Neuronal stem cell (in vitro differentiated cells): Measurements from ENCODE around the gene TACC2.

ENCODE experiments used
- DNase-seq: peaks from one replicate; pipeline ENCODE4 v3.0.0-alpha.2; 2013; ENCODE audit warnings: low spot score
- H2AFZ ChIP-seq: one replicate; pipeline ENCODE4 v1.6.1; 2013; ENCODE audit warnings: mild to moderate bottlenecking, low read length, inconsistent platforms
- H2AK5ac ChIP-seq: 2 replicates; pipeline ENCODE4 v1.6.1; 2013; ENCODE audit warnings: low read depth, mild to moderate bottlenecking, inconsistent platforms, low read length, moderate library complexity, mixed read lengths
- H2BK120ac ChIP-seq: 2 replicates; pipeline ENCODE4 v1.6.1; 2013; ENCODE audit warnings: low read depth, mild to moderate bottlenecking, inconsistent platforms, low read length, moderate library complexity, mixed read lengths
- H2BK12ac ChIP-seq: one replicate; pipeline ENCODE4 v1.6.1; 2013; ENCODE audit warnings: low read length, inconsistent platforms
- H2BK15ac ChIP-seq: 2 replicates; pipeline ENCODE4 v1.6.1; 2013; ENCODE audit warnings: mild to moderate bottlenecking, low read length, inconsistent platforms, mixed read lengths
- H2BK5ac ChIP-seq: one replicate; pipeline ENCODE4 v1.6.1; 2013; ENCODE audit warnings: inconsistent platforms, mild to moderate bottlenecking, low read length, moderate library complexity
- H3K14ac ChIP-seq: one replicate; pipeline ENCODE4 v1.6.1; 2013; ENCODE audit warnings: low read length, inconsistent platforms
- H3K18ac ChIP-seq: 2 replicates; pipeline ENCODE4 v1.6.1; 2013; ENCODE audit warnings: low read length, inconsistent platforms
- H3K23ac ChIP-seq: 2 replicates; pipeline ENCODE4 v1.6.1; 2013; ENCODE audit warnings: low read depth, mild to moderate bottlenecking, mixed read lengths, low read length, inconsistent platforms; ENCODE audit not compliant: poor library complexity
- H3K27ac ChIP-seq: replicated peaks from 3 replicates; pipeline ENCODE4 v1.5.1; 2013; ENCODE audit warnings: low read length, inconsistent platforms
- H3K27me3 ChIP-seq, 3 experiments: 2 replicates each; pipeline ENCODE4 v1.6.1; 2013; ENCODE audit warnings: low read length in 3 of 3, mild to moderate bottlenecking in 2 of 3, inconsistent platforms in 1 of 3, low read depth in 1 of 3, mixed read lengths in 1 of 3, moderate library complexity in 1 of 3; ENCODE audit not compliant: control insufficient read depth in 3 of 3, insufficient read depth in 3 of 3
- H3K36me3 ChIP-seq, 2 donors: replicated peaks in 1 of 2; 2 replicates each; pipeline ENCODE4 v1.6.1; 2013; ENCODE audit warnings: low read length in 2 of 2; ENCODE audit not compliant: control insufficient read depth in 2 of 2, insufficient read depth in 2 of 2
- H3K4ac ChIP-seq: 2 replicates; pipeline ENCODE4 v1.6.1; 2013; ENCODE audit warnings: inconsistent platforms, mild to moderate bottlenecking, low read length, moderate library complexity
- H3K4me1 ChIP-seq, 2 donors: 1 replicate in 1 of 2; 2 replicates in 1 of 2; pipeline ENCODE4 v1.6.1; 2013; ENCODE audit warnings: low read length in 2 of 2, low read depth in 1 of 2; ENCODE audit not compliant: control insufficient read depth in 2 of 2, insufficient read depth in 1 of 2
- H3K4me2 ChIP-seq: one replicate; pipeline ENCODE4 v1.6.1; 2013; ENCODE audit warnings: mild to moderate bottlenecking, low read length, inconsistent platforms; ENCODE audit not compliant: insufficient read depth, poor library complexity, severe bottlenecking
- H3K4me3 ChIP-seq, 2 donors: 2 replicates each; pipeline ENCODE4 v1.5.1; 2013; ENCODE audit warnings: low read length in 2 of 2, mild to moderate bottlenecking in 2 of 2, inconsistent platforms in 1 of 2, moderate library complexity in 1 of 2
- H3K79me1 ChIP-seq: one replicate; pipeline ENCODE4 v1.6.1; 2013; ENCODE audit warnings: low read depth, mild to moderate bottlenecking, inconsistent platforms, low read length, moderate library complexity
- H3K9ac ChIP-seq: one replicate; pipeline ENCODE4 v1.6.1; 2013; ENCODE audit warnings: mild to moderate bottlenecking, low read depth, low read length, inconsistent platforms; ENCODE audit not compliant: poor library complexity
- H3K9me3 ChIP-seq, 2 donors: replicated peaks in 1 of 2; 2 replicates each; pipeline versions ENCODE3 to v1.6.1; 2013; ENCODE audit warnings: low read length in 2 of 2, mild to moderate bottlenecking in 2 of 2, inconsistent platforms in 1 of 2, low read depth in 1 of 2, mixed read lengths in 1 of 2, moderate library complexity in 1 of 2; ENCODE audit not compliant: control insufficient read depth in 2 of 2, insufficient read depth in 1 of 2
- H4K8ac ChIP-seq: one replicate; pipeline ENCODE4 v1.6.1; 2013; ENCODE audit warnings: low read depth, mild to moderate bottlenecking, inconsistent platforms, low read length, moderate library complexity
- H4K91ac ChIP-seq: one replicate; pipeline ENCODE4 v1.6.1; 2013; ENCODE audit warnings: low read length, low read depth, mild to moderate bottlenecking, inconsistent platforms; ENCODE audit not compliant: poor library complexity
- WGBS, 2 donors: extraction: QIAGEN DNeasy Blood & Tissue Kit; methylation state at CpG; one replicate each; pipeline ENCODE4 v1.1.7; 2013; ENCODE audit warnings: missing lambda C conversion rate in 2 of 2, mixed read lengths in 1 of 2; ENCODE audit not compliant: insufficient read length in 2 of 2, insufficient replicate concordance in 1 of 2; ENCODE audit errors: extremely low coverage in 2 of 2; 5-methylcytosine and 5-hydroxymethylcytosine counted together

Gene TACC2

GRCh38 chr10:122052701-122053100 lies 63.7 kb downstream of the TACC2 start:
- H3K14ac ChIP-seq, result no peak overlapping the region
- H3K4ac ChIP-seq, result no peak overlapping the region
- no peak overlapping the region for H4K91ac ChIP-seq
- H3K4me2 ChIP-seq, result no peak overlapping the region
- H3K4me3 ChIP-seq, result no peak overlapping the region
- no peak overlapping the region for H3K27ac ChIP-seq
- H2BK120ac ChIP-seq, result no peak overlapping the region
- no CpG with 5 or more reads among the region's 6 CpGs for WGBS, 2 donors
- no peak overlapping the region for H4K8ac ChIP-seq
- no peak overlapping the region for H3K9ac ChIP-seq
- H2AK5ac ChIP-seq, result no peak overlapping the region
- H3K27me3 ChIP-seq, result no peaks in the 10 kb centered on the region
- no peaks in the 10 kb centered on the region for H3K79me1 ChIP-seq
- no peak overlapping the region for H2AFZ ChIP-seq
- DNase-seq, result no peak
- H2BK12ac ChIP-seq, result no peak overlapping the region
- H3K9me3 ChIP-seq, result peaks cover 0 to 6% of the 10 kb centered on the region in 2 donors
- no peak overlapping the region for H2BK15ac ChIP-seq
- H3K36me3 ChIP-seq, result no peaks in the 10 kb centered on the region
- peaks cover 5 to 8% of the 10 kb centered on the region in 2 donors for H3K4me1 ChIP-seq
- H2BK5ac ChIP-seq, result no peak overlapping the region
- no peak overlapping the region for H3K18ac ChIP-seq
- no peak overlapping the region for H3K23ac ChIP-seq

GRCh38 chr10:122053314-122053713 lies 64.4 kb downstream of the TACC2 start:
- WGBS, 2 donors, result no CpG with 5 or more reads among the region's 8 CpGs
- H3K4me3 ChIP-seq, result no peak overlapping the region
- no peaks in the 10 kb centered on the region for H3K36me3 ChIP-seq

GRCh38 chr10:122054048-122055025 lies 65.4 kb downstream of the TACC2 start:
- peak; percentile 51 for DNase-seq
- no peak overlapping the region for H3K4ac ChIP-seq
- no peak overlapping the region for H3K4me2 ChIP-seq
- H4K8ac ChIP-seq, result no peak overlapping the region
- no peak overlapping the region for H3K9ac ChIP-seq
- no peak overlapping the region for H3K14ac ChIP-seq
- no peaks in the 10 kb centered on the region for H3K36me3 ChIP-seq
- H3K23ac ChIP-seq, result no peak overlapping the region
- no peak overlapping the region for H2BK5ac ChIP-seq
- H2BK15ac ChIP-seq, result no peak overlapping the region
- no peak overlapping the region for H2BK120ac ChIP-seq
- H3K79me1 ChIP-seq, result no peaks in the 10 kb centered on the region
- no peak overlapping the region for H3K27ac ChIP-seq
- no CpG with 5 or more reads among the region's 15 CpGs for WGBS, 2 donors
- peaks cover 0 to 6% of the 10 kb centered on the region in 2 donors for H3K9me3 ChIP-seq
- H2BK12ac ChIP-seq, result no peak overlapping the region
- H2AFZ ChIP-seq, result no peak overlapping the region
- H3K27me3 ChIP-seq, result no peaks in the 10 kb centered on the region
- H3K4me3 ChIP-seq, result no peak overlapping the region
- H2AK5ac ChIP-seq, result no peak overlapping the region
- H4K91ac ChIP-seq, result no peak overlapping the region
- no peak overlapping the region for H3K18ac ChIP-seq
- H3K4me1 ChIP-seq, result peaks cover 3 to 4% of the 10 kb centered on the region in 2 donors

More at GRCh38 chr10:122053314-122053713, 64.4 kb downstream of the TACC2 start:
- H2AK5ac ChIP-seq, result no peak overlapping the region
- H2BK120ac ChIP-seq, result no peak overlapping the region
- H2BK15ac ChIP-seq, result no peak overlapping the region
- H3K27ac ChIP-seq, result no peak overlapping the region
- H3K27me3 ChIP-seq, result no peaks in the 10 kb centered on the region
- peaks cover 5 to 8% of the 10 kb centered on the region in 2 donors for H3K4me1 ChIP-seq
- H4K8ac ChIP-seq, result no peak overlapping the region
- no peak overlapping the region for H3K14ac ChIP-seq
- H2BK5ac ChIP-seq, result no peak overlapping the region
- no peak overlapping the region for H3K4me2 ChIP-seq
- no peak overlapping the region for H3K4ac ChIP-seq
- no peaks in the 10 kb centered on the region for H3K79me1 ChIP-seq
- H3K18ac ChIP-seq, result no peak overlapping the region
- no peak for DNase-seq
- no peak overlapping the region for H4K91ac ChIP-seq
- no peak overlapping the region for H2AFZ ChIP-seq
- H2BK12ac ChIP-seq, result no peak overlapping the region
- H3K9ac ChIP-seq, result no peak overlapping the region
- no peak overlapping the region for H3K23ac ChIP-seq
- H3K9me3 ChIP-seq, result peaks cover 0 to 6% of the 10 kb centered on the region in 2 donors

- H3K14ac ChIP-seq, result no peak overlapping the region
- H3K23ac ChIP-seq, result no peak overlapping the region
- no peak overlapping the region for H3K4me3 ChIP-seq
- H3K9me3 ChIP-seq, result peaks cover 0 to 6% of the 10 kb centered on the region in 2 donors
- H3K18ac ChIP-seq, result no peak overlapping the region
- WGBS, 2 donors, result no CpG with 5 or more reads among the region's 5 CpGs
- no peak overlapping the region for H3K27ac ChIP-seq
- H3K4me1 ChIP-seq, result peaks cover 3 to 4% of the 10 kb centered on the region in 2 donors
- no peak overlapping the region for H3K9ac ChIP-seq
- H2BK120ac ChIP-seq, result no peak overlapping the region
- H4K91ac ChIP-seq, result no peak overlapping the region
- H3K4ac ChIP-seq, result no peak overlapping the region
- H2BK5ac ChIP-seq, result no peak overlapping the region
- no peak overlapping the region for H4K8ac ChIP-seq
- no peaks in the 10 kb centered on the region for H3K27me3 ChIP-seq
- no peaks in the 10 kb centered on the region for H3K36me3 ChIP-seq
- no peak overlapping the region for H2BK12ac ChIP-seq
- DNase-seq, result no peak
- no peak overlapping the region for H2AFZ ChIP-seq
- no peak overlapping the region for H2BK15ac ChIP-seq
- no peaks in the 10 kb centered on the region for H3K79me1 ChIP-seq
- no peak overlapping the region for H3K4me2 ChIP-seq
- no peak overlapping the region for H2AK5ac ChIP-seq
Measured at GRCh38 chr10:122055252-122055651, 66.3 kb downstream of the TACC2 start.
